Kidney epithelial cell (primary cell): ENCODE results near the gene FREM2. TPM values are rescaled to one million over a fixed set of nuclear protein-coding genes. Genes with fewer than 3 reads are reported as not detected.

Source experiments
- DNase-seq: peaks from one replicate; pipeline ENCODE4 v3.0.0-alpha.2; 2010; ENCODE audit warnings: low read depth
- H3K27me3 ChIP-seq: 2 replicates; pipeline ENCODE4 v1.6.0; 2011; ENCODE audit warnings: low read length; ENCODE audit not compliant: control insufficient read depth, insufficient read depth
- H3K36me3 ChIP-seq: 2 replicates; pipeline ENCODE4 v1.5.1; 2011; ENCODE audit warnings: low read length; ENCODE audit not compliant: control insufficient read depth, insufficient read depth
- H3K4me3 ChIP-seq: 2 replicates; pipeline ENCODE4 v1.5.1; 2011; ENCODE audit warnings: low read depth, mild to moderate bottlenecking, control low read depth, low read length
- CTCF ChIP-seq: IDR thresholded peaks from 2 replicates; pipeline ENCODE4 v1.5.1; 2011; ENCODE audit warnings: mild to moderate bottlenecking, moderate library complexity, low read length, control low read depth, inconsistent platforms; ENCODE audit not compliant: insufficient read depth, poor library complexity, severe bottlenecking
- total RNA-seq: library from RNA; depleted of rRNA; stranded (reverse); fragments of >200 nt; gene quantifications from 2 replicates; pipeline ENCODE4 v1.2.3, GENCODE V29; 2015

Gene FREM2
- total RNA-seq, 1 donor from 2014 or later = 1.0 TPM

GRCh38 chr13:38753878-38754277, 67.0 kb downstream of the FREM2 start:
- Histone ChIP-seq H3K4me3 (no peak overlapping the region), H3K36me3 (no peaks in the 10 kb centered on the region), H3K27me3 (no peaks in the 10 kb centered on the region)
- TF ChIP-seq CTCF = no peak
- DNase-seq = no peak

DNA sequence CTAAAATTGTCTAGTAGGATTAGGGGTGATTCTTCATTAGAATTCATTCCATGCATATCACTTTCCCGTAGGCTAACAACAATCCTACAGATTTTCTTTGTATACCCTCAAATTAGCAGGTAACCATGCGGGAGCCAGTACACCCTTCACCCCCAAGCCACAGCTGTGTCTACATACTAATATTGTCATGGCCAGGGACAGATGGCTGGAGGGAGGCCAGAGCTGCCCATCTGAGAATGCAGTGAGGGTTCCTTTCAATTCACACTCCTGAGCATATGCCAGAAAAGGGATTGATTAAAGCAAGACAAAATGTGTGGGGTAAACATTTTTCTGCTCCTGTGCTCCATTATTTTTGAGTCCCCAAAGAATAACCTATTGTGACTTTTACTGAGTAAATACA, 68.9 kb downstream of the FREM2 start:
- no peak for DNase-seq
- no peak overlapping the region for H3K4me3 ChIP-seq
- no peaks in the 10 kb centered on the region for H3K36me3 ChIP-seq
- no peaks in the 10 kb centered on the region for H3K27me3 ChIP-seq
- no peak for TF ChIP-seq CTCF

DNA sequence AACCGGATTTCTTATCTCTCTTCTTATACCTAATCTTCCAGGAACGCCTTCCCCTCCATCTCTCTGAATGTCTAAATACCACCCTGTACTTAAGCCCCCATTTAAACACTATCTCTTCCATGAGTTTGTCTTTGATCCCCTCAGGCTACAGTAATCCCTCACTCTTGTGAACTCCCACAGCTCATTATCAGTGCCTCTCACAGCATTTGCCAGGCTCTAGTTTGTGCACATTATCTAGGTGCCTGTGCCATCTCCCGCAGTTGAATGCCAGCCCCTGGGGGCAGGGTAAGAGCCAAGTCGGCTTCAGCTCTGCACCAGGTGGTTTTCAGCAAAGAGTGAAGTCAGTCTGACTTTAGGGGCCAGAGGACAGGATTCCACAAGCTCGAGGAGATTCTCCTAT, 71.4 kb downstream of the FREM2 start:
- DNase-seq = no peak
- no peak overlapping the region for H3K4me3 ChIP-seq
- TF ChIP-seq CTCF = no peak
- H3K27me3 ChIP-seq = no peaks in the 10 kb centered on the region
- H3K36me3 ChIP-seq = no peaks in the 10 kb centered on the region

GRCh38 chr13:38759390-38759789, 72.5 kb downstream of the FREM2 start:
- Histone ChIP-seq H3K4me3 (no peak overlapping the region), H3K36me3 (no peaks in the 10 kb centered on the region), H3K27me3 (no peaks in the 10 kb centered on the region)
- no peak for TF ChIP-seq CTCF
- no peak for DNase-seq

DNA sequence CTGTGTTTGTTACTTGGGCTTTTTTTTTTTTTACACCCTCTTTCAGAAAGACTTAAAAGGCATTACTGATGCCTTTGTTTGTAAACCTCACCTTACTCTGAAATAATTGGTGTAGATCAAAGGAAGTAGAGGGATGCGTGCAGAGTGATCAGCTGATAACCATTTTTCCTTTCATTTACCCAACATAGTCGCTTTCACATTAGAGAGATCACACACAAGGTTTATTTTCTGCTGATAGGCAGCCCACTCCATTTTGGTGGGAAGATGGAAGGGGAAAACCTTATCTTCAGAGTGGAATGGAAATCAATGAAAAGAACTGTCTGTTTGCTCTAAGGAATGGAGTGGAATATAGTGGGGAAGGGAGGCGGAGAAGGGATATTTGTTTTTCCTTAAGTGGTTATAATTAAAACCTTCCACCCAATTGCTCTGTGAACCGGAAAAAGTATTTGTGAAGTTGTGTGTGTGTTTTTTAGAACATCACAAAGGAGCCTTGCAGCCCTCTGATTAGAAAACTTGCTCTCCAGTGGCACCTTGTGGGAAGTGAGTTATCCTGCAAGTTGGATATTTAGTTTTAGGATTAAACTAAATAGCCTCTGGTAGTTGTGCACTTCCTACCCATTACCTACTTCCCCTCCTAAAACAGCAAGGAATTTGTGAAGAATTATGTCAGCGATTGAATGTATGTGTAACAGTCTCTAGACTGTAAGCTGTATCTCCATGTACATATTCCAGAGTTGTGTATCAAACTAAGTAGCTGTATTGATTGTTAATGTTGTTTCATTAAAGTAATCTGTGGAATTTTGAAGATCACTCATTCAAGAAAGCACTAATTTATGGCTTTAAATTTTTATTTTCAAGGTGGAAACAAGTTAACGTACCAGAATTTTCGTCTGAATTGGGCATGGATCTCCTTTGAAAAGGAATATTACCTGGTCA, 76.8 kb downstream of the FREM2 start:
- Histone ChIP-seq H3K27me3 (no peaks in the 10 kb centered on the region), H3K4me3 (no peak overlapping the region), H3K36me3 (no peaks in the 10 kb centered on the region)
- peak; percentile 5 for DNase-seq
- TF ChIP-seq CTCF = peak; percentile 70
